C4-2B (cell line): ENCODE results near the gene TEAD2.

Source experiments
- H3K27ac ChIP-seq: fragments of 450-650 bp; 2 replicates; pipeline ENCODE4 v1.5.1; 2017
- ZFX ChIP-seq: fragments of 450-650 bp; IDR thresholded peaks from 2 replicates; pipeline ENCODE4 v1.6.1; 2017
- TF ChIP-seq, protein P1 (sequence below): fragments of 450-650 bp; conservative IDR thresholded peaks from 2 replicates; pipeline ENCODE4 v1.5.1; 2017; ENCODE audit warnings: mild to moderate bottlenecking

Gene TEAD2

DNA sequence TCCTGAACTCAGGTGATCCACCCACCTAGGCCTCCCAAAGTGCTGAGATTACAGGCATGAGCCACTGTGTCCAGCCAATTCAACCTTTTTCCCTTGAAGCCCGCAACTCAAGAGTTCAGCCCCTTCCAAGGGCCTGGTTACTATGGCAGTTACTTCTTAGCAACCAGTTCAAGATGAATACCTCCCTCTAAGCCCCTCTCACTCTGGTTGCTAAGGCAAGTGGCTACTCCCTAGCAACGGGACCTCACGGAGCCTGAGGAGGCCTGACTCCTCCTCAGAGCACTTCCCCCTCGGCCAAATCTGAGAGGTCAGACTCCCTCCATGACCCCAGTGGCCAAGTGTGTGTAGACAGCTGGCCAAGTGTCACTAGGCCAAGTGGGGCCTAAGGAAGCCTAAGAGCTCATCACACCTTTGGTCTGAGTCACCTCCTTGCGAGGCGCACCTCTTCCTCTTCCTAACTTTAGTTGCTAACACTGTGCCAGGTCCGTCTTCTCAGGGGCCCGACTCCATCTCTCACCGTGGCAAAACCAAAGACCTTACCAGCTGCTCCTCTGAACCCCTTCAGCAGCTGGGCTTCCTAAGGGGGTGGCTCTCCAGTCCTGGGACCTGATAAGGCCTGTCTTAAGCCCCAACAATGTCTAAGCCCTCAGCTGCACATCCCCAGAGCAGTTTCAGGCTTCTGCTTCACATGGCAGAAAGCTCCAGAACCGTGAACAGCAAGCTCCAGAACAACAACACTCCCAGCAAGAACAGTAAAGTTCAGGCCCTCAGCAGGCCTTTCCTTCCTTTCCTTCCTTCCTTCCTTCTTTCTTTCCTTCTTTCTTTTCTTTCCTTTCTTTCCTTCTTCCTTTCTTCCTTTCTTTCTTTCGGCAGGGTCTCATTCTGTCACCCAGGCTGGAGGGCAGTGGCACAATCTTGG is 17.5 kb downstream of the TEAD2 start:
- no peak for TF ChIP-seq ZFX
- TF ChIP-seq, protein P1, sequence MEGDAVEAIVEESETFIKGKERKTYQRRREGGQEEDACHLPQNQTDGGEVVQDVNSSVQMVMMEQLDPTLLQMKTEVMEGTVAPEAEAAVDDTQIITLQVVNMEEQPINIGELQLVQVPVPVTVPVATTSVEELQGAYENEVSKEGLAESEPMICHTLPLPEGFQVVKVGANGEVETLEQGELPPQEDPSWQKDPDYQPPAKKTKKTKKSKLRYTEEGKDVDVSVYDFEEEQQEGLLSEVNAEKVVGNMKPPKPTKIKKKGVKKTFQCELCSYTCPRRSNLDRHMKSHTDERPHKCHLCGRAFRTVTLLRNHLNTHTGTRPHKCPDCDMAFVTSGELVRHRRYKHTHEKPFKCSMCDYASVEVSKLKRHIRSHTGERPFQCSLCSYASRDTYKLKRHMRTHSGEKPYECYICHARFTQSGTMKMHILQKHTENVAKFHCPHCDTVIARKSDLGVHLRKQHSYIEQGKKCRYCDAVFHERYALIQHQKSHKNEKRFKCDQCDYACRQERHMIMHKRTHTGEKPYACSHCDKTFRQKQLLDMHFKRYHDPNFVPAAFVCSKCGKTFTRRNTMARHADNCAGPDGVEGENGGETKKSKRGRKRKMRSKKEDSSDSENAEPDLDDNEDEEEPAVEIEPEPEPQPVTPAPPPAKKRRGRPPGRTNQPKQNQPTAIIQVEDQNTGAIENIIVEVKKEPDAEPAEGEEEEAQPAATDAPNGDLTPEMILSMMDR: no peak
- H3K27ac ChIP-seq: no peak overlapping the region

DNA sequence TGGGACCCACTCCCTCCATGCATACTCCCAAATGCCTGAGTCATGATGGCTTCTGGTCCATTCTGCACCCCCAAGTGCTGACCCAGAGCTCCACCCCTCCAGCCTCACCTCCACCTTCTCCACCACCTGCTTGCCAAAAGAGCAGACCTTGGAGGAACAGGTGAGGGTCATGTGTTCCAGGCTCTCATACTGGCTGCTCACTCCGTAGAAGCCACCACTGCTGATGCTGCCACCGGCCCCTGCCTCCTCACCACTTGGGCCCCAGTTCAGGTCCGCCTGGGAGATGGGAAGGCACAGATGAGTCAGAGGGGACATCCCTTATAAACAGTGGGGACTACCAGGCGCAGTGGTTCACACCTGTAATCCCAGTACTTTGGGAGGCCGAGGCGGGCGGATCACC is 19.1 kb downstream of the TEAD2 start:
- TF ChIP-seq, protein P1: no peak
- TF ChIP-seq ZFX: no peak
- no peak overlapping the region for H3K27ac ChIP-seq

DNA sequence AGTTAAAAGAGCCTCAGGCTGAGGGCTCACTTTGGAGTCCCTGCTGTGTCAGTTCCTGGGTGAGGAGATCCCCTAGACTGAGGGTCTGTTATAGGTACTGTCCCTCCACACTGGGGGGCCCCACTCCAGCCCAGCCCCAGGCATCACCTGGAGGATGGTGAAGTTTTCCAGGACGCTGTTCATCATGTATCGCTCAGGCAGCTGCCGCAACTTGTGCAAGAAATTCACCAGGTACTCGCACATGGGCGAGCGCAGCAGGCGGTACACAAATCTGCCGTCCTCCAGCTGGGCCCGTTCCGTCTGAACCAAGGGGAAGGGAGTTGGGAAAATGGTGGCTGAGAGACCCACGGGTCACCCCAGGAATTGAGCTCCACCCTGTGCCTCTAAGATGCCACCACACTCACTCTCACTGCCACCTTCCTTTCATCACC is 19.9 kb downstream of the TEAD2 start:
- H3K27ac ChIP-seq: no peak overlapping the region
- TF ChIP-seq, protein P1: no peak
- no peak for TF ChIP-seq ZFX

DNA sequence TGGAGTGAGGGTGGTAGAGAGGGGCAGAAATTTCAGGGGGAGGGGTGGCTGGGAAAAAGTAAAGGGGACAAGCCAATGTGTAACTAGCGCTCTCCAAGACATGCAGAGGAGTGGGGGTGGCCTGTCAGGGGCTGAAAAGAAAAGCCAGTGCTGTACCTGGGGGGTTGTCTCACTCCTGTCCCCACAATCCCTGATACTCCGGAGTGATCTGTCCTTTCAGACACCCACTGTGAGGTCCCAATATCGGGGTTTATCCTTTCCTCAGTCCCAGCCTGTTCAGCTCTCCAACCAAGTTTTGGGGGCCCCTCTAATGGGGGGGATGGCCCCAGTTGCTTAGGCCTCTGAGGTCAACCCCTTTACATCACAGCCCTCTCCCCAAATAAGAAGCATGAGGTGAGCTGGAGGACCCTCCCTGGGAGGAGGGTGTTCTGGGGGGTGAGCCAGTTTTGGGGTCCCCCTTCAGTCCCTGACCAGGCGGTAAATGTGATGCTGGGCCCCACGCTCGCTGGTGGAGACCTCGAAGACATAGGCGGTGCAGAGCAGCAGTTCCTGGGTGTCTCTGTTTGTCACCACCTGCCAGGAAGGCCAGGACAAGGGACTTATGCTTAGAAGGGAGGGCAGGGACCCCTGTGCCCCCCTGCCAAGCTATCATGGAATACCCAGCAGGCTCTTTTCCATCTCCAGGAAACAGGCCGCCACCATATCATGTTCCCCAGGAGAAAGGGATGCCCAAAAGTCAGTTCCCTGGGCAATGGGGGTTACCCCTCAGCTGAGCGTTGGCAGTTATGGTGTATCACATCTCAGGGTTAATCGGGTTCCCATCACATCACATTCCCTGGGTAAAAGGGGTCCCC is 21.1 kb downstream of the TEAD2 start:
- H3K27ac ChIP-seq: no peak overlapping the region
- TF ChIP-seq, protein P1: no peak
- TF ChIP-seq ZFX: no peak

DNA sequence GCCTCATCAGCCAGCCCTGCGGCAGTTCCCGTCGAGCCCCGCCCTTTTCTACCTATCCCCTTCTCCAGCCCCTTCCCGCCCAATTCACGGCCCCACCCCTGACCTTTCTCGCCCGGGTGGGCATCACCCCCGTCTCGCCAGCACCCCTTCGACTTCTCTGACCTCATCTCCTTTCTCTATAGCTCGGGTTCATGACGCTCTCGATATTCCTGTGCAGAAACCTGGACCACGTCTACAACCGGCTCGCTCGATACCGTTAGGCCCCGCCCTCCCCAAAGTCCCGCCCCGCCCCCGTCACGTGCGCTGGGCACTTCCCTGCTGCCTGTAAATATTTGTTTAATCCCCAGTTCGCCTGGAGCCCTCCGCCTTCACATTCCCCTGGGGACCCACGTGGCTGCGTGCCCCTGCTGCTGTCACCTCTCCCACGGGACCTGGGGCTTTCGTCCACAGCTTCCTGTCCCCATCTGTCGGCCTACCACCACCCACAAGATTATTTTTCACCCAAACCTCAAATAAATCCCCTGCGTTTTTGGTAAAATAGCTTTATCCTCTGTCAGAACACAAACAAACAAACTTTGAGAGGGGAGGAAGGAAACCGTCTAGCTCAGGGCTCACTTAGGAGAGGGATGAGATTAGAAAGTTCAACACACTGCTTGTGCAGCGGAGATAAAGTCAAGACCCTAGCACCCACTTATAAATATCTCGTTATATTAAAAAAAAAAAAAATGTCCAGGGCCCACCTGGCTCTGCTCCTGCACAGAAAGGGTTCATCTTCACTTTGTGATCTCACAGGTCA is 21.9 kb downstream of the TEAD2 start:
- no peak overlapping the region for H3K27ac ChIP-seq
- TF ChIP-seq, protein P1: no peak
- no peak for TF ChIP-seq ZFX

DNA sequence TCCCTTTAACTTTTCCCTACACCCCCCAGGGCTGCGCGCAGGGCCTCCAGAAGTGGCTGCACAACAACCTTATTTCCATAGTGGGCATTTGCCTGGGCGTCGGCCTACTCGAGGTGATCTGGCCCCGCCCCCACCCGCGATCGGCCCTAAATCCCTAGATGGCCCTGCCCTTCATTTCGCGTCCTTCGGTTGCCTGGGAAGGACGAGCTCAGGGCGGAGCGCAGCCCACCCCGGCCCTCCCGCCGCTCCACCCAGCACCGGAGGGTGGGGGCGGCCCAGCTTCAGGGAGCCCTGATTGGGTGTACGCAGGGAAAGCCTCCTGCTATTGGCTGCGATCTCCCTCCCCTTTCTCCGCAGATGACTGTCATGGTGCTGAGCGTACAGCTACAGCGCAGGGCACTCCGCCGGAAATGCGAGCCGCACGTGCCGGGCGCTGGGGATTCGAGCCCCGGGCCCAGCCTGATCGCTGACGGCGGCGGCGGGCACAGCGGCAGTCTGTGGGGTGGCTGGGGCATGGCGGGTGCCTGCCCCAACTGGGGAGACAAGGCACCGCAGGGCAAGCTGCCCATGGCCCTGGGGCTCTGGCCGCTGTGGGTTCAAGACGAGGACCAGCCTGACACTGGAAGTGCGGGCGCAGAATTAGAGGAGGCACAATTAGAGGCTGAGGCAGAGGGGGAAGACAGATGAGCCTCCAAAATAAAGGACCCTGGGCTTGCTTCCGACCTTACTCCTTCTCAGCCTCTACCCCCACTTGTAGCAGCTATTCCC is 22.7 kb downstream of the TEAD2 start:
- no peak overlapping the region for H3K27ac ChIP-seq
- no peak for TF ChIP-seq ZFX
- TF ChIP-seq, protein P1: no peak
